ENCODE measurements around the gene PDS5B. TPM values are rescaled to one million over a fixed set of nuclear protein-coding genes. Genes with fewer than 3 reads are reported as not detected.

The PDS5B gene
- total and polyA plus RNA-seq, 10 of the 15 experiments (the other 5 are each of a cell fraction or from before 2014, with no cell fraction given), result 15.4 to 55.3 (median 30.7) TPM

GRCh38 chr13:32616883-32617511 is 30.7 kb downstream of the PDS5B start (continued):
- TF ChIP-seq, protein P1, sequence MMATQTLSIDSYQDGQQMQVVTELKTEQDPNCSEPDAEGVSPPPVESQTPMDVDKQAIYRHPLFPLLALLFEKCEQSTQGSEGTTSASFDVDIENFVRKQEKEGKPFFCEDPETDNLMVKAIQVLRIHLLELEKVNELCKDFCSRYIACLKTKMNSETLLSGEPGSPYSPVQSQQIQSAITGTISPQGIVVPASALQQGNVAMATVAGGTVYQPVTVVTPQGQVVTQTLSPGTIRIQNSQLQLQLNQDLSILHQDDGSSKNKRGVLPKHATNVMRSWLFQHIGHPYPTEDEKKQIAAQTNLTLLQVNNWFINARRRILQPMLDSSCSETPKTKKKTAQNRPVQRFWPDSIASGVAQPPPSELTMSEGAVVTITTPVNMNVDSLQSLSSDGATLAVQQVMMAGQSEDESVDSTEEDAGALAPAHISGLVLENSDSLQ (IDR thresholded peaks at IDR 0.05), result no peak
- TF ChIP-seq CHD4 (IDR thresholded peaks at IDR 0.05), result no peak

GRCh38 chr13:32622827-32623226 is 36.6 kb downstream of the PDS5B start:
- peaks cover 82% of the 10 kb centered on the region for H3K79me2 ChIP-seq (ENCODE audit: control insufficient read depth, insufficient read depth, low read length)
- H3K36me3 ChIP-seq (ENCODE audit: control insufficient read depth in 2 of 2, insufficient read depth in 2 of 2, low read length in 1 of 2), result no peaks in the 10 kb centered on the region; a peak in 1 of 4 replicates
- no peak overlapping the region for H3K27ac ChIP-seq (ENCODE audit: control insufficient read depth, insufficient read depth)
- no peak overlapping the region for H3K4me3 ChIP-seq
- no peak overlapping the region for H2AFZ ChIP-seq (ENCODE audit: control insufficient read depth, low read depth, low read length)
- H3K9me3 ChIP-seq (replicated peaks; ENCODE audit: control insufficient read depth, insufficient read depth, low read length), result peaks cover 15% of the 10 kb centered on the region
- FAIRE-seq (no peak), DNase-seq (ENCODE audit: low read depth, low spot score) (no peak), ATAC-seq (no peak)
- POLR2A ChIA-PET, result interaction anchor here (0.5 kb wide), 1 partner anchor 176 kb away, joined by 8 read pairs; no protein-coding TSS in a partner anchor
- SMC1A ChIA-PET (ENCODE audit: uncharacterized antibody, unreplicated experiment), result interaction anchor here (1.1 kb wide), 1 partner anchor 26 kb away, joined by 4 read pairs; no protein-coding TSS in a partner anchor
- BruUV-seq (replicated peaks), result no TSS peak
- no peak overlapping the region for H3K4me2 ChIP-seq (ENCODE audit: control insufficient read depth, insufficient read depth)
- no peaks in the 10 kb centered on the region for H3K4me1 ChIP-seq (ENCODE audit: control insufficient read depth, insufficient read depth, low read length)
- intact Hi-C loops (cut with micrococcal nuclease; ENCODE audit: unreplicated experiment) (no loop called here), in situ Hi-C loops (cut with MboI) (no loop called here)
- WGBS (ENCODE audit: insufficient coverage, insufficient replicate concordance, low lambda C conversion rate, missing lambda C conversion rate), result 100% methylated on average over 3 of the region's 3 CpGs
- CTCF ChIA-PET, result interaction anchor here (1.2 to 2.9 kb wide), 3 partner anchors 9 to 28 kb away, joined by 3 to 9 read pairs (median 4); no protein-coding TSS in a partner anchor
- RAD21 ChIA-PET (ENCODE audit: unreplicated experiment), result no interaction called here
- H4K20me1 ChIP-seq (ENCODE audit: control insufficient read depth, insufficient read depth), result no peaks in the 10 kb centered on the region
- H3K27me3 ChIP-seq (replicated peaks in 1 of 2; ENCODE audit: control insufficient read depth in 2 of 2, insufficient read depth in 2 of 2, low read length in 1 of 2), result no peaks in the 10 kb centered on the region
- H3K9ac ChIP-seq (ENCODE audit: control insufficient read depth, insufficient read depth, low read length), result no peak overlapping the region
- TF ChIP-seq YY1 (IDR thresholded peaks at IDR 0.05; ENCODE audit: low read depth, low read length), result no peak
- TF ChIP-seq, protein P2, sequence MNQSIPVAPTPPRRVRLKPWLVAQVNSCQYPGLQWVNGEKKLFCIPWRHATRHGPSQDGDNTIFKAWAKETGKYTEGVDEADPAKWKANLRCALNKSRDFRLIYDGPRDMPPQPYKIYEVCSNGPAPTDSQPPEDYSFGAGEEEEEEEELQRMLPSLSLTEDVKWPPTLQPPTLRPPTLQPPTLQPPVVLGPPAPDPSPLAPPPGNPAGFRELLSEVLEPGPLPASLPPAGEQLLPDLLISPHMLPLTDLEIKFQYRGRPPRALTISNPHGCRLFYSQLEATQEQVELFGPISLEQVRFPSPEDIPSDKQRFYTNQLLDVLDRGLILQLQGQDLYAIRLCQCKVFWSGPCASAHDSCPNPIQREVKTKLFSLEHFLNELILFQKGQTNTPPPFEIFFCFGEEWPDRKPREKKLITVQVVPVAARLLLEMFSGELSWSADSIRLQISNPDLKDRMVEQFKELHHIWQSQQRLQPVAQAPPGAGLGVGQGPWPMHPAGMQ (IDR thresholded peaks at IDR 0.05; ENCODE audit: borderline replicate concordance), result no peak
- no peak for TF ChIP-seq POLR2A (IDR thresholded peaks at IDR 0.05; ENCODE audit: low read depth, low read length)
- TF ChIP-seq NFXL1 (IDR thresholded peaks at IDR 0.05; ENCODE audit: borderline replicate concordance), result no peak
- TF ChIP-seq POLR2AphosphoS2 (IDR thresholded peaks at IDR 0.05; ENCODE audit: low read depth, low read length), result no peak
- TF ChIP-seq FOXM1 (IDR thresholded peaks at IDR 0.05; ENCODE audit: low read depth, low read length), result no peak
- TF ChIP-seq GATAD2B (conservative IDR thresholded peaks at IDR 0.05; ENCODE audit: low read depth), result no peak
- TF ChIP-seq SPI1 (IDR thresholded peaks at IDR 0.05; ENCODE audit: borderline replicate concordance, insufficient read depth, low read depth, low read length), result no peak
- no peak for TF ChIP-seq NFYB (IDR thresholded peaks at IDR 0.05; ENCODE audit: insufficient read depth, low read depth, low read length)
- no peak for TF ChIP-seq MTA2 (IDR thresholded peaks at IDR 0.05; ENCODE audit: low read depth)
- no peak for TF ChIP-seq CEBPZ (IDR thresholded peaks at IDR 0.05; ENCODE audit: low read depth, low read length)
- no peak for TF ChIP-seq ZNF384 (IDR thresholded peaks at IDR 0.05; ENCODE audit: borderline replicate concordance, low read depth, low read length)
- no peak for TF ChIP-seq RELB (IDR thresholded peaks at IDR 0.05; ENCODE audit: low read depth)
- TF ChIP-seq CHD1 (IDR thresholded peaks at IDR 0.05; ENCODE audit: low read depth, low read length), result no peak

All from GM12878 (cell line).